ENCODE results near the gene RPLP1. TPM values are rescaled to one million over a fixed set of nuclear protein-coding genes. Genes with fewer than 3 reads are reported as not detected.

The RPLP1 gene
- total and polyA plus RNA-seq, 9 of the 15 experiments (the other 6 are each of a cell fraction or from before 2014, with no cell fraction given) = 76.3 to 3,053 (median 847) TPM

GRCh38 chr15:69457304-69458280, 5.0 kb downstream of the RPLP1 start (continued):
- TF ChIP-seq CHCHD3 (CRISPR knock-in tag; IDR thresholded peaks at IDR 0.05) (no peak), SMARCC2 (IDR thresholded peaks at IDR 0.05; ENCODE audit: low read depth) (no peak), ILF3 (IDR thresholded peaks at IDR 0.05; ENCODE audit: borderline replicate concordance) (no peak), ZNF24 (IDR thresholded peaks at IDR 0.05) (no peak), SMAD1 (IDR thresholded peaks at IDR 0.05; ENCODE audit: low read depth, low read length, partially characterized antibody) (no peak), PHTF2 (CRISPR knock-in tag; IDR thresholded peaks at IDR 0.05) (no peak), ZFP30 (CRISPR knock-in tag; IDR thresholded peaks at IDR 0.05; ENCODE audit: borderline replicate concordance) (no peak), ZNF79 (CRISPR knock-in tag; IDR thresholded peaks at IDR 0.05; ENCODE audit: low read depth) (no peak), MAFF (IDR thresholded peaks at IDR 0.05; ENCODE audit: low read length) (no peak), GABPB1 (CRISPR knock-in tag; IDR thresholded peaks at IDR 0.05) (no peak), L3MBTL2 (IDR thresholded peaks at IDR 0.05) (no peak), NR2F6 (CRISPR knock-in tag; IDR thresholded peaks at IDR 0.05) (no peak), YBX1 (IDR thresholded peaks at IDR 0.05) (no peak), GTF2F1 (IDR thresholded peaks at IDR 0.05; ENCODE audit: low read depth, low read length) (no peak), ZFP1 (CRISPR knock-in tag; IDR thresholded peaks at IDR 0.05) (no peak), SOX6 (IDR thresholded peaks at IDR 0.05) (no peak), KAT8 (IDR thresholded peaks at IDR 0.05; ENCODE audit: low read depth) (no peak), BRD4 (IDR thresholded peaks at IDR 0.05) (no peak), HNRNPH1 (optimal IDR thresholded peaks at IDR 0.05; ENCODE audit: low read depth, low read length) (no peak), DPF2 (IDR thresholded peaks at IDR 0.05) (no peak), ZNF347 (CRISPR knock-in tag; IDR thresholded peaks at IDR 0.05; ENCODE audit: low read depth) (no peak), RHOXF2B (CRISPR knock-in tag; conservative IDR thresholded peaks at IDR 0.05) (no peak), SP2 (IDR thresholded peaks at IDR 0.05; ENCODE audit: extremely low read depth, low read depth, low read length, poor library complexity, severe bottlenecking) (no peak), HIVEP1 (CRISPR knock-in tag; IDR thresholded peaks at IDR 0.05) (no peak), ZNF263 (CRISPR knock-in tag; IDR thresholded peaks at IDR 0.05; ENCODE audit: borderline replicate concordance) (no peak), HNRNPL (IDR thresholded peaks at IDR 0.05; ENCODE audit: low read depth, low read length) (no peak)
- TF ChIP-seq, protein P1, sequence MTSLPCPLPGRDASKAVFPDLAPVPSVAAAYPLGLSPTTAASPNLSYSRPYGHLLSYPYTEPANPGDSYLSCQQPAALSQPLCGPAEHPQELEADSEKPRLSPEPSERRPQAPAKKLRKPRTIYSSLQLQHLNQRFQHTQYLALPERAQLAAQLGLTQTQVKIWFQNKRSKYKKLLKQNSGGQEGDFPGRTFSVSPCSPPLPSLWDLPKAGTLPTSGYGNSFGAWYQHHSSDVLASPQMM (CRISPR knock-in tag; IDR thresholded peaks at IDR 0.05) = no peak
- TF ChIP-seq, protein P2, sequence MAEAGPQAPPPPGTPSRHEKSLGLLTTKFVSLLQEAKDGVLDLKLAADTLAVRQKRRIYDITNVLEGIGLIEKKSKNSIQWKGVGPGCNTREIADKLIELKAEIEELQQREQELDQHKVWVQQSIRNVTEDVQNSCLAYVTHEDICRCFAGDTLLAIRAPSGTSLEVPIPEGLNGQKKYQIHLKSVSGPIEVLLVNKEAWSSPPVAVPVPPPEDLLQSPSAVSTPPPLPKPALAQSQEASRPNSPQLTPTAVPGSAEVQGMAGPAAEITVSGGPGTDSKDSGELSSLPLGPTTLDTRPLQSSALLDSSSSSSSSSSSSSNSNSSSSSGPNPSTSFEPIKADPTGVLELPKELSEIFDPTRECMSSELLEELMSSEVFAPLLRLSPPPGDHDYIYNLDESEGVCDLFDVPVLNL (CRISPR knock-in tag; IDR thresholded peaks at IDR 0.05; ENCODE audit: low read depth) = no peak
- TF ChIP-seq, protein P3, sequence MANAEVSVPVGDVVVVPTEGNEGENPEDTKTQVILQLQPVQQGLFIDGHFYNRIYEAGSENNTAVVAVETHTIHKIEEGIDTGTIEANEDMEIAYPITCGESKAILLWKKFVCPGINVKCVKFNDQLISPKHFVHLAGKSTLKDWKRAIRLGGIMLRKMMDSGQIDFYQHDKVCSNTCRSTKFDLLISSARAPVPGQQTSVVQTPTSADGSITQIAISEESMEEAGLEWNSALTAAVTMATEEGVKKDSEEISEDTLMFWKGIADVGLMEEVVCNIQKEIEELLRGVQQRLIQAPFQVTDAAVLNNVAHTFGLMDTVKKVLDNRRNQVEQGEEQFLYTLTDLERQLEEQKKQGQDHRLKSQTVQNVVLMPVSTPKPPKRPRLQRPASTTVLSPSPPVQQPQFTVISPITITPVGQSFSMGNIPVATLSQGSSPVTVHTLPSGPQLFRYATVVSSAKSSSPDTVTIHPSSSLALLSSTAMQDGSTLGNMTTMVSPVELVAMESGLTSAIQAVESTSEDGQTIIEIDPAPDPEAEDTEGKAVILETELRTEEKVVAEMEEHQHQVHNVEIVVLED (CRISPR knock-in tag; IDR thresholded peaks at IDR 0.05) = no peak

Data from K562 (cell line).